NCI-H1092 (cell line): ENCODE results near the gene VSTM1.
A peak's percentile ranks its signal among the peaks of the same experiment; 100 is the strongest.
"Not testable (repeated sequence)": the region's sequence is repeated elsewhere in the genome, so short reads cannot be mapped to it uniquely, and the experiment has no call there.

Experiments
- DNase-seq: peaks from one replicate; lab custom pipeline; 2025; lab: John Stamatoyannopoulos, UW

VSTM1 gene, protein sequence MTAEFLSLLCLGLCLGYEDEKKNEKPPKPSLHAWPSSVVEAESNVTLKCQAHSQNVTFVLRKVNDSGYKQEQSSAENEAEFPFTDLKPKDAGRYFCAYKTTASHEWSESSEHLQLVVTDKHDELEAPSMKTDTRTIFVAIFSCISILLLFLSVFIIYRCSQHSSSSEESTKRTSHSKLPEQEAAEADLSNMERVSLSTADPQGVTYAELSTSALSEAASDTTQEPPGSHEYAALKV

DNA sequence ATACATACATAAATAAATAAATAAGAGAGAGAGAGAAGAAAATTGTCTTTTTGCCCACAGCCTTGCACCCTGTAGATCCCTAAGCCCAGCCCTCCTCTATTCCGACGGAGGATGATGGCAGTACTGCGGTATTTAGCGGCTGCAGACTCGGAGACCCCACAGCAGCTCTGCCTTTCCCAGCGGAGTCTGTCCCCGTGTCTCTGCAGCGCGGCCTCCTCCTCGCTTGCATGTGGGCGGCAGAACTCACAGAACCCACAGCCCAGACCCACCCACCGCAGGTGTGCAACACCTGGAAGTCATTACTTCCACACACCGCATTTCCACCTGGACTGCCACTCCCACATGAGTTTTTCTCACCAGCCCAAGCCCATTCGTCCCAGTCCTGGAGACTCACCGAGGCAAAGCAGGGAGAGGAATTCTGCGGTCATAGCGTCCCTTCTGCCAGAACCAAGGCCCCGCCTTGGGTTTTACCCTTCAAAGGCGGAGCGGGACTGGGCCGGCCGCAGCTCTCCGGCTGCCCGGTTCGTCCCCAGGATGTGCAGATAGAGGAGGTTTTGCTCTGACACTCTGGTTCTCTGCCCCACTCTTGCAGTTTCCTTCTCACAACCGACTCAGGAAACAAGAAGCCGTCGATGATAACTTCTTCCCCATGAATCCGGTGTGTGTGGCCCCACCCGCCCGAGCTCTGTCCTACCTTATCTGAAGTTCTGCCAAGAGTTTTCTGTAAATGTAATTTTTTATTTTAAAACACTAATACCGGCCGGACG is at the start of gene VSTM1:
Gene VSTM1 (minus strand): TSS at position 548 of the 767 bp plus-strand sequence. CDS start 120 bp downstream, at position 428.
- DNase-seq: no peak

DNA sequence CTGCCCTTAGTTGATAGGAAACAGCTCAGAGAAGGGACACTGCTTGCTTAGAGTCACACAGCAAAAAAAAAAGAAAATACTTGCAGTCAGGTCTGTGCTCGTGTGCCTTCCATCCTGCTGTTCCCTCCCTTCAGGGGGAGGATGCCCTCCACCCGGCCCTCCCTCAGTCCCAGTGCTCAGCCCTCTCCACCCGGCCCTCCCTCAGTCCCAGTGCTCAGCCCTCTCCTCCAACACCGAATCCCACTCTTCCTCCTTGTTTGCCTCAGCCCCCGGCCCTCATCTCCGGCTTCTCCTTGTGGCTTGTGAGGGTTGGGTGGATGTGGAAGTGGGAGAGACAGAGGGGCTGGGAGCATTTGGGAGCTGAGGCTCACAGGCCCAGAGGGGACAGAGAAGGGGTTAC is 46.0 kb upstream of the VSTM1 start:
- no peak for DNase-seq

DNA sequence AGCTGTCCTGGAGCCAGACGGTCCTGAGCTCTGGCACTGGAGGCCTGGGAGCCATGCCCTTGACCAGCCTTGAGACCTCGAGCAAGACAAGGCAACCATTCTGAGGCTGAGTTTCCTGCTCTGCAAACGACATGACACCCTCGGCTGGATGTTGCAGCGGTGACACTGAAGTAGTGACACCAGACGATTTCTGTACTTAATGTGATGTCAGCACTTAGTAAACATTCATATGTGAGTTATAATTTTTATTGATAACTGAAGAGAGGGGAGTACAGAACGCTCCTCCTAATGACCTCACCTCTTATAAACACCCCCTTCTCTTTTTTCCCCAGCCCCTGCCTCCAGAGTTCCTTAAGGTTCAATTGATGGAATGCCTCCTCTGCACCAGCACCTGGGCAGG is 44.8 kb upstream of the VSTM1 start:
- no peak for DNase-seq

DNA sequence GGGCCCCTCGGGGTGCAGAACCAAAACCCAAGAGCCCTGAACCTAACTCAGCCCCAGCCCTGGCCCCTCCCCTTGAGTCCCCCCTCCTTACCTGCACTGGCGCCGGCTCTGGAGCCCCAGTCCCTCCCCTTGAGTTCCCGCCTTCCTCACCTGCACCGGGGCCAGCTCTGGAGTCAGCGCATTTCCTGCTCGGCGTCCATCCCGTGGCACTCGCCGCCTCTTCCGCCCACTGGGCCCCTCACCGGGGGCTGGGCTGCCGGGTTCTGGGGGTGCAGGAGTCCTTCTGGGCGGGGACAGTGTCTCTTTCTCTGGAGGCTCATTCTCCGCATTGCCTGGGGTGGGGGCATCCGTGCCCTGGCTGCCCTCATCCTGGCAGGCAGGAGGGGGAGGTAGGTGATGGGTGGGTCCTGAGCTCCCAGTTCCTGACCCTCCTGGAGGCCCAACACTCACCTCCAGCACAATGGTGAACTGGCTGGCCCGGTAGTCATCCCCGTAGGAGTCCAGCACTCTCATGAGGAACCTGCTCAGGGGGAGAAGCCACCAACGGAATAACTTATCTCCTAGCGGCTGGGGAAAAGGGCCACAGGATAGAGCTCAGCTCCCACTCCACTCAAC is 44.3 kb upstream of the VSTM1 start:
- no peak for DNase-seq

DNA sequence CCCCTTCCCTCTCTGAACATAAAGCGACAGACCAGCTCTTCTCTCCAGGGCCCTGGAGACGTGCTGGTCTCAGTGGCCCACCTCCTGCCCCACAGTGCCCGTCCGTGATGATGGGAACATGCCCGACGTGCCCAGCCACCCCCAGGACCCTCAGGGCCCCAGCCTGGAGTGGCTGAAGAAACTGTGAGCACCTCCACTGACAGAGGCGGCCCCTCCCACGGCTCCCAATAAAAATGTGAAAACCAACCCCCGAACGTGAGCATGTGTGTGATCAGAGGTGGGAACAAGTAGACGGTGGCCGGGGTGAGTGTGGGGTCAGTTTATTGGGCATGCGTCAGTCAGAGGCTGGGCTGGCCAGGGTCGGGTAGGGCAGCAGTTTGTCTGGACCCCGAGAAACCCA is 43.0 kb upstream of the VSTM1 start:
- no peak for DNase-seq

DNA sequence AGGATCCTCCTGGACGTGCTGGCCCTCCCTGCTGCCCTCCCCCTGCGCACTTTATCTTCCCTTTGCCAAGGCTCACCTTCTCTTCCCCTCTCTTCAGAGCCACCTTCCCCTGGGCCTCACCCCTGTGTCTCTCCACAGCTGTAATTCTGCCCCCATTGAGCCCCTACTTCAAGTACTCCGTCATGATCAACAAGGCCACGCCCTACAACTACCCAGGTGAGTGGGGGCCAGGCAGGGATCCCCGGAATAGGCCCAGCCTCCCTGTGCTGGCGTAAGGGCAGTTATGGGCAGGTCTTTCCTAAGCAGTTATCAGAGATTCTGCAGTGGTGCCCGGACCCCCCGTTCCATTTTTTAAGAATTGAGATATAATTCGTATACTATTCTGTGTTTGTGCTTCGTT is 42.1 kb upstream of the VSTM1 start:
- no peak for DNase-seq

DNA sequence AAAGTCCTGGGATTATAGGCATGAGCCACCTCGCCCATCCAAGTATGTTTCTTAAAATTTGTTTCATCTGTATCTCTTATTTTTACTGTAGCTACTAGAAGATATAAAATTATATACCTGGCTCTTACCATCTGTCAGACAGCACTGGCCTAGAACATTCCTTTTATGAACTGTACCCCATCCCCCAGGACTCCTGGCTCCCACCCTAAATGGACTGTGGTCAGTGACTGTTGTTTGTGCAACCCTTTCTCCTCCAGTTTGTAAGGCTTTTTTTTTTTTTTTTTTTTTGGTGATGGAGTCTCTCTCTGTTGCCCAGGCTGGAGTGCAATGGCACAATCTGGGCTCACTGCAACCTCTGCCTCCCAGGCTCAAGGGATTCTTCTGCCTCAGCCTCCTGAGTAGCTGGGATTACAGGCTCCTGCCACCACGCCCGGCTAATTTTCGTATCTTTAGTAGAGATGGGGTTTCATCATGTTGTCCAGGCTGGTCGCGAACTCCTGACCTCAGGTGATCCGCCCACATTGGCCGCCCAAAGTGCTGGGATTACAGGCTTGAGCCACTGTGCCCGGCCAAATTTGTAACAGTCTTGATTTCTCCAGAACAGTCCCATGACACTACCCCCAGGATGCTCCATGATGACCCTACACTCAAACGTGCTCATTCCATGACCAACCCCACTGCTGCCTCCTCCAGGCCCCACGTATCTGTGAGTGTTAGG is 41.5 kb upstream of the VSTM1 start:
- no peak for DNase-seq

DNA sequence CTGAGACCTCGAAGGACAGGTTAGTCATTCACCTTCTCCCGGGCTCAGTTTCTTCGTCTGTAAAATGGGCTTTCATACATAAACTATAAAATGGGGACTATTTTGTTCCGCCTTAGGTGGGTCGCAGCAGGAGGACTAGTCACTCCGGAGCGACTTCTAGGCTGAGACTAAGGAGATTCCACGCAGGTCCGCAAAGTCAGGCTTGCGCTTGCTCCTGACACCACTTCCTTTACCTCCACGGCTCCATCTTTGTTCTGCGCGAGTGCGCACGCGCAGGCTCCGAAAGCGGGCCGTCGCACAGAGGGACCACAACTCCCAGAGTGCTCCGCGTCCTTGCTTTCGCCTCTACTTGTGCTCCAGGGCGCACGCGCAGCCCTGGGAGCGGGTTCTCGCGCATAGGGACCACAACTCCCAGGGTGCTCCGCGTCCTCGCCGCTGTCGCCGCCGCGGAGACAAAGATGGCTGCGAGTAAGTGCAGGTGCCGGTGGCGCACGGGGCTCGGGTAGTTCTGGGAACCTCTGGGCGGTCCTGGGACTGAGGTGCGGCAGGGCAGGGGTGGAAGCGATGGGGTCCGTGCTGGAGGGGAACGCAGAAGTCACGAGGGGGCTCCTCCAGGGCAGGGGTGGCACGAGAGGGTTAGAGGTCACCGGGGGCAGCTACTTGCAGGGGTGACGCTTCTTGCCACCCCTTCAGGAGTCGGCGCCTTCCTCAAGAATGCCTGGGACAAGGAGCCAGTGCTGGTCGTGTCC is 38.9 kb upstream of the VSTM1 start, which contains the start of gene NDUFA3:
Gene NDUFA3 (plus strand): TSS at position 435 of the 749 bp plus-strand sequence. CDS start 24 bp downstream, at position 459.
- peak; percentile 94 for DNase-seq

DNA sequence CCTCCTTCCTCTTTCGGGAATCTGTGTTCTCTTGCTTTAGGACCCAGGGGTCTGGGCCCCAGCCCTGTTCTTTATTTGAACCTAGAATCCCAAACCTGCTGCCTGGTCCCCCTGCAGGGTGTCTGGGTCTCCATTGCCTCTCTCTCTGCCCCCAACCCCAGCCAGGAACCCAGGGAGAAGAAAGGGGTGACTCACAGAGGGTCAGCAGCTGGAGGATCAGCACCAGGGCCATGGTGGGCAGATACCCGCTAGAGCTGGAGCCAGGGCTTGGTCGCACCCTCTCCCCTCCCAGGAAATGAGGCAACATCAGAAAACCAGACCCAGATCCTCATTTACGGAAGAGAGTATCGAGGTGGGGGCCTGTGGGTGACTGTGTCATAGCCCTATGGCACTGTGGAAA is 36.9 kb upstream of the VSTM1 start, which contains the start of gene OSCAR:
Gene OSCAR (minus strand): TSS at position 243 of the 400 bp plus-strand sequence. CDS start 11 bp downstream, at position 232.
- no peak for DNase-seq

DNA sequence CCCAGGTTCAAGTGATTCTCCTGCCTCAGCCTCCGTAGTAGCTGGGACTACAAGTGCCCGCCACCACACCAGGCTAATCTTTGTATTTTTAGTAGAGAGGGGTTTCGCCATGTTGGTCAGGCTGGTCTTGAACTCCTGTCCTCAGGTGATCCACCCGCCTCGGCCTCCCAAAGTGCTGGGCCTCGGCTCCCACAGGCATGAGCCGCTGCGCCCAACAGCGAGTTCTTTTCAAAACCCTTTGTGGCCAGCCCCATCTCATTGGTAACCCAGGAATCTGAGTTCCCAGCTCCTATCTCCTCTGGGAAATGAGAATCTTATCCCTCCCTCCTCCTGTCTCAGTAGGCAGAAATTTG is 36.2 kb upstream of the VSTM1 start:
- DNase-seq: not testable (repeated sequence)

DNA sequence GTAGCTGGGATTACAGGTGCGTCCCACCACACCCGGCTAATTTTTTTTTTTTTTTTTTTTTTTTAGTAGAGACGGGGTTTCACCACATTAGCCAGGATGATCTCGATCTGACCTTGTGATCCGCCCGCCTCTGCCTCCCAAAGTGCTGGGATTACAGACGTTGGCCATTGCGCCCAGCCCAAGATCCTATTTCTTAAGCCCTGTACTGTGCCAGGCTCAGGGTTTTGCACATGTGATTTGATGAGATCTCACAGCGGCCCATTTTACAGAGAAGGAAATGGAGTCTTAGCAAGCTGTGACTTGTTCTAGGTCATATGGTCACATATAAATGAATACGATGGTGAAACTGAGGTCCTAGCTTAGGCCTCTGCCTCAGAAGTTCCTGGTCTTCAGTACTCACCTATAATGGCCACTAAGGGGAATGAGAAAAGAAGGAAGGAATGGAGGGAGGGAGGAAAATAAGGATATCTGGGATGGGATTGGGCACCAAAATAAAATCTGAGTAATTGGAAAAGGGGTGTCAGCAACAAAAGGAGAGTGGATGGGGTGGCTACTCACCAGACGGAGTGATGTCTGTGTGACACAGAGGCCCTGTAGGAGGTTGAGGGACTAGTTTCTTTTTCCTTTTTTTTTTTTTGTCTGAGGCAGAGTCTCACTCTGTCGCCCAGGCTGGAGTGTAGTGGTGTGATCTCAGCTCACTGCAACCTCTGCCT is 35.6 kb upstream of the VSTM1 start:
- DNase-seq: no peak

DNA sequence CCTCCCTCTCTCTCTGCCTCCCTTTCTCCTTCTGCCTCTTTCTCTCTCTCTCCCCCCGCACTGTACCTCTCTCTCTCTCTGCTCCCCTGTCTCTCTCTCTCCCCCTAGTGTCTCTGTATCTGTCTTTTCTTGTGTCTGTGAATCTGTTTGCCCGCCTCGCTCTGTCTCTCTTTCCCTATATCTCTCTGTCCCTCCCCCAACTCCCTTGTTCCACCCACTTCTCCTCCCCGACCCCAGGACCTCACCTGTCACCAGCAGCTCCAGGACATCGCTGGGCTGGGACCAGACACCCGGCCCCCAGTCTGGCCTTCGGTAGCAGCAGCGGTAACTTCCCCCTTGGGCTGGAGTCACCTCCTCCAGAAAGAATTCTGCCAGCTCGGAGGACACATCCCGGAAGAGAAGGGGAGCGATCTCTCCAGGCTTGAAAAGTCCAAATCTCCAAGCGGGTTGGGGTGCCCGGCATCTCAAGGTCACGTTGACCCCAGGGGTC is 33.0 kb upstream of the VSTM1 start:
- no peak for DNase-seq

DNA sequence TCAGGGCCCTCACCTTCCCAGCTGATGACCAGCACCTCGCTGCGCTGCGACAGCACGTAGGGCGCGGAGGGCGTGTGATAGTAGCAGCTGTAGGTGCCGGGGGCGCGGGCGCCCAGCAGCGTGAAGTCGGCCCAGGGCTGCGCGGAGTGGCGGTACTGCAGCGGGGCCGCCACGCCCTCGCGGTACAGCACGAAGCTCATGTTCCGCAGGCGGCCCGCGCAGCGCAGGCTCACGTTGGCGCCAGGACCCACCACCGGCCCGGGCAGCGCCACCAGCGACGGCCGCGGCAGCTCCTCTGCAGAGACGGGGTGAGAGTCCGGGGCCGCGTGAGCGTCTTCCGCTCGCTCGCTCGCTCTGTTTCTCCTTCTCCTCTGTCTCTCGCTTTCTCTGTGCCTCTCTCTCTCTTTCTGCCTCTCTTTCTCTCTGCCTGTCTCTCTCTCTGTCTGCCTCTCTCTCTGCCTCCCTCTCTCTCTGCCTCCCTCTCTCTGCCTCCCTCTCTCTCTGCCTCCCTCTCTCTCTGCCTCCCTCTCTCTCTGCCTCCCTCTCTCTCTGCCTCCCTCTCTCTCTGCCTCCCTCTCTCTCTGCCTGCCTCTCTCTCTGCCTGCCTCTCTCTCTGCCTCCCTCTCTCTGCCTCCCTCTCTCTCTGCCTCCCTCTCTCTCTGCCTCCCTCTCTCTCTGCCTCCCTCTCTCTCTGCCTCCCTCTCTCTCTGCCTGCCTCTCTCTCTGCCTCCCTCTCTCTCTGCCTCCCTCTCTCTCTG is 32.3 kb upstream of the VSTM1 start:
- not testable (repeated sequence) for DNase-seq

DNA sequence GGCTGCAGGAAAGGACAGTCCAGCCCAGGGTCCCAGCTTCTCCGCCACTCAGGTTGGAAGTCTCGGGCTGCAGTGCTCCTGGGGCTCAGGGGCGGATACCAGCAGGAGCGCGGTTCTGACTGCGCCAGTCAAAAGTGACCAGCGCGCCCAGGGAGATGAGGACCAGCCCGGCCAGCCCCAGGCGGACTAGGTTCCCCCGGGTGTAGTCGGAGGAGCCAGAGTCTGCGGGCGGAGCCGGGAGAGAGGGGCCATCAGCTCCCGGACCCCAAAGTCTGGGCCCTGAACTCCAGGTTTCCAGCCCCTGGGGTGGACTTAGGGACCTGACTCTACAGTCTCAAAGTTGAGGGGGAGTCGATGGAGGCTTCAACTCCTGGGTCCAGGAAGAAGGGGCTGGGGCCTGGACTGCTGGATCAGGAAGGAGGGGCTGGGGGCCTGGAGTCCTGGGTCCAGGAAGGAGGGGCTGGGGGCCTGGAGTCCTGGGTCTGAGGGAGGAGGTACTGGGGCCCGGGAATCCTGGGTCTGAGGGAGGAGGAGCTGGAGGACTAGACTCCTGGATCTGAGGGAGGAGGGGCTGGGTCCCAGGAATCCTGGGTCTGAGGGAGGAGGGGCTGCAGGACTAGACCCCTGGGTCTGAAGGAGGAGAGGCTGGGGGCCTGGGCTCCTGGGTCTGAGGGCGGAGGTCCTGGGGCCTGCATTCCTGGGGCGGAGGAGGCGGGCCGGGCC is 31.6 kb upstream of the VSTM1 start:
- no peak for DNase-seq

DNA sequence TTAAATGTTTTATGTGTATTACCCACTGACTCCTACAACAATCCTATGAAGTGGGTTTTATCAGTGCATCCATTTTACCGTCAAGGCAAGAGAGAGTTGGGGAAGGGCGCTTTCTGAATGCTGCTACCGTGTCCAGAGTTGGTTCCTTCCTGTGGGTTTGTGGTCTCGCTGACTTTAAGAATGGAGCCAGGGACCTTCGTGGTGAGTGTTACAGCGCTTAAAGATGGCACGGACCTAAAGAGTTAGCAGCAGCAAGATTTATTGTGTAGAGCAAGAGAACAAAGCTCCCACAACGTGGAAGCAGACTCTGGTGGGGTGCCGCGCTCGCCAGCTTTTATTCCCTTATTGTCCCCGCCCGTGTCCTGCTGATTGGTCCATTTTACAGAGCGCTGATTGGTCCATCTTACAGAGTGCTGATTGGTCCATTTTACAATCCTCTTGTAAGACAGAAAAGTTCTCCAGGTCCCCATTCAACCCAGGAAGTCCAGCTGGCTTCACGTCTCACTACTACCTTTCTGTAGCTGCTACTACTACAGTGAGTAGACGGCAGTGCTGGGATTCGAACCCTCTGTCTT is 30.8 kb upstream of the VSTM1 start:
- DNase-seq: no peak

DNA sequence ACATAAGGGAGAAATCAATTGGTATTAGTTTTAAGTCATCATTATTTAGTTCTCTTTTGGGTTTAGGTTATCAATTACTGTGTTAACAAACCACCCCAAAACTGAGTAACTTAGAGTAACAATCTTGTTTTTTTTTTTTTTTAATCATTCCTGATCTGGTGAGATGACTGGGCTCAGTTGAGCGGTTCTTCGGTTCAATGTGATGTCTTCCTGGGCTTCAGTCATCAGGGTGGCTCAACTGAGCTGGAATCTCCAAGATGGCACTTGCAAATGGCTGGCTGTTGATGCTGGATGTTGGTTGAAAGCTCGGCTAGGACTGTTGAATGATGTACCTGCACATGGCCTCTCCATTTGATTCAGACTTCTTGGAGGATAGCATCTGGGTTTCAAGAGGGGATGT is 20.7 kb upstream of the VSTM1 start:
- DNase-seq: no peak

DNA sequence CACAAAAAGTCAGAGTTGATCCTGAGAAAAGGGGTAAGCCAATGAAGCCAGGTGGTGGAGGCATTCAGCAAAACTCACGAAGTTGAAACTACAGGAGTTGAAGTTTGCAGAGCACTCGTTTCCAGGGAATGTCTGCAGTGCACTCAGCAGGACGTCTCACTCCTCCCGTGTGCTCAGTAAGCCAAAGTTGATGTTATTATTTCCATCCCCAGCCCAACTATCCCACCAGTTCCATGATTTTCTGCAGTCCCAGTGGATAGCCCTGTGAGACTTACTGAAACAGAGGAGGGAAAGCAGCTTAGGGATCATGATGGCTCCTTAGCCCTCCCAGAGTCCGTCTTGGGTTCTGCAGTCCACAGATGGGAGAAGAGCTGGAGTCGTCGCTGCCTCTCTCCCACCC is 17.3 kb upstream of the VSTM1 start, which contains the start of gene TARM1:
Gene TARM1 (minus strand): TSS at position 334 of the 400 bp plus-strand sequence. CDS start 25 bp downstream, at position 309.
- DNase-seq: no peak

DNA sequence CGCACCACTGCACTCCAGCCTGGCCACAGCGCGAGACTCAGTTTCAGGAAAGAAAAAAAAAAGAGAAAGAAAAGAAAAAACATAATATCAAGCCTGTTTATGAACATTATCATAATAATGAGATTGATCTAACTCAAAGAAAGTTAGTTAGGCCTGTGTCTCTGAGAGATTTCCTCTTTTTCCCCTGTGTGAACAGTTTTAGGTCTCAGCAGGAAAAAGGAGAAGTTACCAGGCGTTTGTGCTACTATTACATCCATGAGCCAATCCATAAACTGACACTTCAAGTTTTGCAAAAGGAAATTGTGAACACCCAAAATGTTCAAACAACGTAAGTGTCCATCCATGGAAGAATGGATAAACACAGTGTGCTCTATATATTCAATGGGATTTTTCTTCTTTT is 13.6 kb upstream of the VSTM1 start:
- DNase-seq: no peak

DNA sequence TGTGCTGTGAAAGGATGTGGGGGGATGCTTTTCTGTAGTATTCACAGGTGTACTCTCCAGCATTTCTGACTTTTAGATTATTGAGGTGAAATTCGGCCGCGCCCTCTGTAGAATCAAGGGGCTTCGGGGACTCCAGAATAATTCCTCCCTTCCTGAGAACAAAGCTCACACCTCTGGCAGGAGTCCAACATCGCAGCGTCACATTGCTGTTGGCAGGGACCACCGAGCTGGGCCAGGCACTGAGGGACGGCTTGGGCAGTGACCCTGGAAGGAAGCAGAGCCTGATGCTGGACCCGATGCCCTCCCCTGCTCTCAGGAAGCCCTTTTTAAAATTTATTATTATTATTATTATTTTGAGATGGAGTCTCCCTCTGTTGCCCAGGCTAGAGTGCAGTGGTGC is 11.2 kb upstream of the VSTM1 start:
- DNase-seq: no peak
